Fibroblast of skin of right quadriceps (primary cell): Measurements from ENCODE around the gene PLPP4.
A peak's percentile ranks its signal among the peaks of the same experiment; 100 is the strongest.

ENCODE experiments used
- DNase-seq: peaks from one replicate; pipeline ENCODE4 v3.0.0-alpha.2; 2013

Gene PLPP4

DNA sequence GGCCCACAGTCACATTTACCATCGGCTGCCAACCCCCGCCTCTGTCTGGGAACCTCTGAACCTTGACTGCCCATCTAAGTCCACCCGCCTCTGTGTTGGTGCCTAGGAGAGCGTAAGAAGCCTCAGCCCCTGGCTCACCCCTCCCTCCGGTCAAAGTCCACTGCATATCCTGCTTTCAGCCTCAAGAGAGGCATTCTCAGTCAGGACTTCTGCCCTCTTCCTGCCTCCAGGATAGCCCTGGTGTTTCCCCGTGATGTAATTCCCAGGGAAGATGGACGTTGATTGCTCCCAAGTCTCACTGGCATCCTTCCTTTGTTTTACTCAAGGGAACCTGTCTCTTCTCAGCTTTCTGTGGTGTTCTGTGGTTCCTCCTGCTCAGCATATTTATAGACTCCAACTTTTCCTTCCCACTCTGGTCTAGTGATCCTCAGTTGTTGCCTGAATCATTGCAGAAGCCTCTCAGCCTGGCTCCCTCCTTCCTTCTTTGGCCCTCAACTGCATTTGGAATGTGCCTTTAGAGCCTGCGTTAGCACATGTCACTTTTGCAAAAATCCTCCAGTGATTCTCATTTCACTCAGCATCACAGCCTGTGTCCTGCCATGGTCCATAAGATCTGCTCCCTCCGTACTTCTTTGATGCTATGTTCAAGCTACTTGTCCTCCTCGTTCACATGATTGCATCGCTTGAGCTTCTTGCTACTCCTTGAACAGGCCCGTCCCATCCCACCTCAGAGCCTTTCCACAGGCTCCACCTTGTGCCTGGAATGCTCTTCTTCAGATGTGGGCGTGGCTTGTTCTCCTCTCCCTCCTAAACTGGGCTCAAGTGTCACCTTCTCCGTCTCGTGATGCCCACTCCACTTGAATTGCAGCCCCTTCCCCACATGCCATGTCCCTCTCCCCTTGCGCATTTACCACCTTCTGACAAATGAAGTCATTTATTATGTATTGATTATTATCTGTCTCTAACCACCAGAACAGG is 124.2 kb downstream of the PLPP4 start:
- DNase-seq: no peak

DNA sequence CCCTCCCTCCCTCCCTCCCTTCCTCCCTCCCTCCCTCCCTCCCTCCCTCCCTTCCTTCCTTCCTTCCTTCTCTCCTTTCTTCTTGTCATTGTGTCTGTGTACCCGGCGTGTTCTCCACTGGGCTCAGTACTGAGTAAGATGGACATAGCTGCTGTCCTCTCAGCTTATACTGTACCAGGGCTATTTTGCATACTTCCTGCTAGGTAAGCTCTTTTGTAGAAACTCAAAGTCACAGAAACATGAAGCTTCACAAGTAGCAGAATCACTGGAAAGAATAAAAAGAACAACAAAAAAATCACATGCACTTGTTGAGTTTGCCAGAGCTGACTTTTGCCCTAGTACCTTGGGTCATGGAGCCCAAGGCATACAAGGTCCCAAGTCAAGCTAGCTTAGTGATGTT is 125.7 kb downstream of the PLPP4 start:
- DNase-seq: no peak

GRCh38 chr10:120583424-120584108 is 126.5 kb downstream of the PLPP4 start:
- DNase-seq: no peak

GRCh38 chr10:120584786-120585185 is 127.8 kb downstream of the PLPP4 start:
- no peak for DNase-seq

DNA sequence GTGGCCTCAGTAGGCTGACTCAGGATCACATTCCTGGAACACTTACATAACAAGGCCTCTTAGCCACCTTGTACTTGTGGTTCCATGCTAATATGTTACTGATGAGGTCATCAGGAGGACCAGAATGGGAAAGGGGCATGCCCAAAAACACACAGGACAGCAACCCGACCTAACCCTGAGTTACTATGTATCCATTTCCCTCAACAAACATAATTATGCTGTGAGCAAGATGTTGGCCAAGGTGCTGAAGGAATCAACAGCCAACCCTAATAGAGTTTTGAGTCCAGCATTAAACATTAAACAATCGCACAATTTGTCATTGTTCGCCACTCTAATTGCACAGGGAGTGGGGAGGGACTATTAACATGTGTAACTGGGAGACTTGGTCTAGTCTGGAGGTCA is 129.4 kb downstream of the PLPP4 start:
- no peak for DNase-seq

- DNase-seq: no peak
Observed at GRCh38 chr10:120587061-120587460, 130.0 kb downstream of the PLPP4 start.

DNA sequence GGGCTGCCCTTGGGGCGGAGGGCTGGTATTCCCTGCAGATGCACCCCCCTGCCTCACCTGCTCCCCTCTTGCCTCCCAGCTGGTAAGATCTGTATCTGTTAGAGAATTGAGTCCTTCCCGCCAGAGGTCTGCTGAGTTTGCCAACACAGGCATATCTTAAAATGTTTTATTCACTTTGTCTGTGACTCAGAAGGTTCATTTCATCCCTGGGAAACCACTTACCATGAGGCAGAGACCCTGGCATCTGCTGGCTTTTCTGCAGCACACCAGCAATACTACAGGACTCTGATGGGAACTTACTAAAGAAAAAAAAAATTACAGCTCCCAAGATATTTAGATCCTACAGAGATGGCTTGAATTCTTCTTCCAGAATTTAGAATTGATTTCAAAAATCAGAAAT is 131.3 kb downstream of the PLPP4 start:
- no peak for DNase-seq

DNA sequence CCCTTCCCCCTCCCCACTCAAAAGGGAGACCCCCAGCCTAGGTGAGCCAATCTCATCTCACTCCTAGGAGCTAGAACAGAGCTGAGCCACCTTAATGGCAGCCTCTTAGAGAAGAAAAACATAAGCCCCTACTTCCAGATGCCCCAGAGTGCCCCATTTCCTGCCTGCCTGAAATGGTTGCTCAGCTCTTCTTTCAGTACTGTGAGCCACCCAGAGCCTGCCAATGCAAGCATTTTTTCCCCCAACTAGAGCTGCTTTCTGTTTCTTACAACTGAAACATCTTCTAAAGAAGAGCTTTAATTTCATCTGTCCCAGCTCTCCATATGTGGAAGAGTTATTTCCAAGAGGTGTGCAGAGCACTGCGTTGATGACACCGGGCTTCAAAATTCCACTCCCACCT is 136.7 kb downstream of the PLPP4 start:
- no peak for DNase-seq

DNA sequence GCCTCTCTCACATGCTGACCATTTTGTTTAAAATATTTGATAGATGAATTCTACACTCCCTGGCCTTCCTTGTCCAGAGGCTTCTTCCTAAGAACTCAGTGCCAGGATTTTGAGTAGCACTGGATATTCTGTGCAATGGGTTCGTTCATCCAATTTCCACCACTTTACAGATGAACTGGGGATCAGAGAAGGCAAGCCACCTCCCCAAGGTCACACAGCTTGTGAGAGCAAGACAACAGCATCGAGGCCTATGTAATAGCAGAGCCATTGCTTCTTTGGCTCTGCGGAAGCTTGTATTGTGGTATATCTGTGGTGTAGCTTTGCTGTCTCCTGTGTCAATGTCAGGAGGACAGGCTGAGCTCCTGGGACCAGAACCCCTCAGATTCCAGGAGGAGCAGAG is 140.9 kb downstream of the PLPP4 start:
- DNase-seq: no peak

DNA sequence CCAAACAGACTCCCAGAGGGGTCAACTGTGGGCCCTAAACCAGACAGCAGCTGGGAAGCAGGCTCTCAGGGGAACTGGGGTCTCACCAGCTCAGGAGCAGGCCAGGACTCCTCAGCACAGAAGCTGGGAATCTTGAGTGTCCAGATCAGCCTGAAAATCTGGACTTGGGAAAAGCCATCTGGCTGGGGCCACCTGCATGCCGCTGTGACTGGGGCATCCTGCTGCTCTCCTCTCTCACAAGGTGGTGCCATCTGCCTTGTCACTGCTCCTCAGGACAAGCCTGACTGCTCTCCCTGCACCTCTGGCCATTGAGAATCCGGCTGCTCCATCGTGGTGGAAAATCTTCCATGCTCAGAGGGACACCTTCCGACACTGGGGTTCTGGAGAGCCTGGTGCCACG is 141.4 kb downstream of the PLPP4 start:
- DNase-seq: no peak

GRCh38 chr10:120599200-120599724 is 142.2 kb downstream of the PLPP4 start:
- DNase-seq: no peak

DNA sequence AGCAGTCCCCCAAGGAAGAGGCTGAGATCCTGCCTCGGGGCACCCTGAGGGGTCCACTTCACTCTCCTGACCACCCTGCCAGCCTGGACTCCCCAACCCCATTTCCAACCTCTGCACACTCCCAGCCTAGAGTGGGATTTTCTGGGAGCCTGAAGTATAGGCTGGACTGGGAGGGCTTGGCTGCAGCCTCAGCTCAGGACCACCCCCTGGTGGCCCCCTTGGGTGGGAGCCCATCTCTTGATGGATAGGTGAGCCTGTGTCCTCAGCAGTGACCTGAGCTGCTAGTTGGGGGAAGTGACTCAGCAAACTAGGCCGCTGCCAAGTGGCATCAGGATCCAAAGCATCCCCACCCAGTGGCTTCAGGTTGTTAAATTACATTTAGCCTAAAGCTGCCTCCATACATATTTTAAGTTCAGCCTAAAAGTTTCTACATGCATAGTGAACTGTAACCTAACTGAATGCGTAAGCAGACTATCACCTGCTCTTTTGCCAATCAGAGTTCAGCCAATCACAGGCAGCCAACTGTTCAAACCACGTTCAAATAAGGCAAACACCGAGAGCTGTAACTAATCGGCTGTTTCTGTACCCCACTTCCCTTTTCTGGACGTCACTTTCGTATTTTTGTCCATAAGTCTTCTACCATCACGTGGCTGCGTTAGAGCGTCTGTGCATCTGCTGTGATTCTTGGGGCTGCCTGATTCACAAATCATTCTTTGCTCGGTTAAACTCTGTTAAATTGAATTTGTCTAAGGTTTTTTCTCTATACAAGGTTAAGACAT is 144.0 kb downstream of the PLPP4 start:
- no peak for DNase-seq

DNA sequence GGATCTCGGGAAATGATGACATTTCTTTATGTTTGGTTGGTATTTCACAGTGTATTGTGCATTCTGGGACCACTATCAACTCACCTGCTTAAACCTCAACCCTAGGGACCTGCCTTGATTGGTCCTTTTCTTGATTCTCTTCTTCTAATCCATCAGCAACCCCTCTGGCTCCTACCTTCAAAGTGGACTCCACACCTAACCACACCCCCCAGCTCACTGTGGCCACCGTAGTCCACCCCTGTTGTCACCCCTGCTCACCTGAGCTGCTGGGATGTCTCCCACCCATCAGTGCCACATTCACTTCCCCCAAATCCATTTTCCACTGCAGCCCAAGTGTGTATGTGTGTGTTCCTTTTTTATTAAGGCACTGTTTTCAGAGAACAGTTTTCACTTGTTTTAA is 145.0 kb downstream of the PLPP4 start:
- DNase-seq: no peak

- no peak for DNase-seq
Observed at GRCh38 chr10:120605410-120605809, 148.4 kb downstream of the PLPP4 start.

- DNase-seq: no peak
Observed at GRCh38 chr10:120606051-120606764, 149.2 kb downstream of the PLPP4 start.

DNA sequence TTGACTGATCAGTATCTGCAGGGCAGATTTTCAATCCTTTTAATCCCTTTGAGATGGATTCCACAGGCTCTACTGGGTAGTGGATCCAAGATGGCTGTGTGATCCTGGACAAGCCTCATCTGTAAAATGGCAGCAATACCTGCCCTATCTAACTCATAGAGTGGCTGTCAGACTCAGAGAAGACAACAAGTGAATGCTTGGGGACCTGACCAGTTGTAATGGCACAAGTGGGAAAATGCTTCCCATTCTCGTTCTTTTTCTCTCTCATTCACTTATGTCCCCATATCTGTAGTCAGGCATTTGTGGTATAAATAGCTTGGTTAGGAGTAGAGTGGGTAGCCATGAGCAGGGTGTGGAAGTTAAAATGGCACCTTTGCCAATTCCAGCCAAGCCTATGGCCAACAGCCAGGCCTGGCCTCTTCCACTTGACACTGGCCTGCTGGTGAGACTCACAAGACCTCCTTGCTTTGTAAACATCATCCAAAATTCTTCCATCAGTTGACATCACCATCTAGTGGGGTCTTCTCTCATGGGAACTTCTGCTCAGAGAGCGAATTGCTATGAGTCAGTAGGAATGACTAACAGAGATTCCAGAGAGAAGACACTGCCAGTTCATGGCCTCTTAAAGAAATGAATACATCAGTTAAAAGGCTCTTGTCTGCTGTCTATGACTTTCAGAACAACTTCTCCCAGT is 150.1 kb downstream of the PLPP4 start:
- peak; percentile 60 for DNase-seq

GRCh38 chr10:120607710-120608703 is 151.0 kb downstream of the PLPP4 start:
- no peak for DNase-seq

DNA sequence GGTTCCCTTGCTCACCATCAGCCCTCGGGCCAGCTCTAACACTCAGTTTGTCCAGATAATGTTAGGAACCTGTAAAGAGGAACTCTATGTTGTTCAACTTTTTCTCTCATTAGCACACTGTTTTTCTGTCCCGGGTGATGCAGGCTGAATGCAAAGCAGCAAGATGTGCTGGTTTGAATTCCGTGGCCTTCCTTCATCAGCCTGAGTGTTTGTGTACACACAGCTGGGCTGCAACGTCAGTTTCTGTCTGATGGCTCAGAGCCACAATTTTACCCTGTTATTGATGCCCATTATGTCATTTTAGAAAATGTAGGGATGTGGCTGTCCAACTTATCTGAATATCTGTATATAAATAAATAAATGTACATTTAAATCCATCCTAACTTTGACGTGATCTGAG is 152.0 kb downstream of the PLPP4 start:
- DNase-seq: no peak

DNA sequence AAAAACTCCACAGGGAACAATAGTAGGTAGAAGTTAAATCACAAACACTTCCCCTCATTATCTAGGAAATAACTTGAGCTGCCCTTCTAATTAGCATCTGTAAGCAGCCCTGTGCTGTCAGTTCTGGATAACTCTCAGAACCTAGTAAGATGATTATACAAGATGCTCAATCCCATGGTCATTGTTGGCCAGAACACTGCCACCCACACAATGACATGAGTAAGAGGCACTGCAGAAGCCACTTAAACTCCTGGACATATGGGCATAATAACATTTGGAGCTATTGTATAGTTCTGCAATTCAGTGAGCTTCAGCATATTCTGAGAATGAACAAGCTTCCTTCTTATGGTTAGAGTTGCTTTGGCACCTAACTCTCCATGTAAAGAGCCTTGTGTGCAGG is 153.8 kb downstream of the PLPP4 start:
- no peak for DNase-seq

GRCh38 chr10:120612756-120613155 is 155.7 kb downstream of the PLPP4 start:
- DNase-seq: no peak

DNA sequence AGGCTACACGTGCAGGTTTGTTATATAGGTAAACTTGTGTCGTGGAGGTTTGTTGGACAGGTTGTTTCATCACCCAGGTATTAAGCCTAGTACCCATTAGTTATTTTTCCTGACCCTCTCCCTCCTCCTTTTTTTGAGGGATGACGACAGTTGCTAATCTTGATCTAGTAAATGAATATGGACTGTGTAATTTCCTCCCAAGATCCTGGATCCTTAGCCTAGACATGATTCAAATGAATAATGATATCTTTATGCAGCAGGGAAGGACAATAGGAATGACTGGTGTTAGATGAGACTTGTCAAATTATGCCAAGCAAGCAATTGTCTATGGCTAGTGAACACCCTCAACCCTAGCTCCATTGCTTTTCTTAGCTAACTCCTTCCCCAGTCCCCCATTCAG is 156.2 kb downstream of the PLPP4 start:
- DNase-seq: no peak
